OCI-LY1 (cell line): Measurements from ENCODE around the gene BLTP3A.
"Not testable (repeated sequence)": the region's sequence is repeated elsewhere in the genome, so short reads cannot be mapped to it uniquely, and the experiment has no call there.

Experiments used
- H2AFZ ChIP-seq: fragments of 200-600 bp; sonication (generic), shearing (Covaris generic); 2 replicates; pipeline ENCODE4 v1.6.0; 2014; ENCODE audit warnings: antibody characterized with exemption, mild to moderate bottlenecking, low read length
- H3F3A ChIP-seq: fragments of 200-600 bp; sonication (generic), shearing (Covaris generic); 2 replicates; pipeline ENCODE4 v1.6.0; 2014; ENCODE audit warnings: mild to moderate bottlenecking, antibody characterized with exemption, low read length, moderate library complexity; ENCODE audit not compliant: insufficient read depth
- H3K27ac ChIP-seq: fragments of 200-600 bp; sonication (generic); 2 replicates; pipeline ENCODE4 v1.5.1; 2014; ENCODE audit warnings: low read length, mixed run types, mild to moderate bottlenecking, low read depth; ENCODE audit not compliant: poor library complexity, severe bottlenecking
- H3K27me3 ChIP-seq: fragments of 200-600 bp; sonication (generic); 2 replicates; pipeline ENCODE4 v1.6.0; 2014; ENCODE audit warnings: antibody characterized with exemption, mild to moderate bottlenecking, low read length, moderate library complexity; ENCODE audit not compliant: insufficient read depth
- H3K36me3 ChIP-seq: fragments of 200-600 bp; sonication (generic); 2 replicates; pipeline ENCODE4 v1.6.1; 2014; ENCODE audit warnings: mild to moderate bottlenecking, antibody characterized with exemption, low read length, moderate library complexity, mixed read lengths; ENCODE audit not compliant: insufficient read depth
- H3K4me1 ChIP-seq: fragments of 200-600 bp; sonication (generic); 2 replicates; pipeline ENCODE4 v1.5.1; 2014; ENCODE audit warnings: mild to moderate bottlenecking, low read length, moderate library complexity; ENCODE audit not compliant: insufficient read depth, severe bottlenecking
- H3K4me2 ChIP-seq: fragments of 200-600 bp; sonication (generic), shearing (Covaris generic); 2 replicates; pipeline ENCODE4 v1.6.1; 2014; ENCODE audit warnings: low read length
- H3K4me3 ChIP-seq: fragments of 200-600 bp; sonication (generic); 2 replicates; pipeline ENCODE4 v1.5.1; 2014; ENCODE audit warnings: low read length, low read depth, mild to moderate bottlenecking, mixed read lengths; ENCODE audit not compliant: poor library complexity, severe bottlenecking
- H3K79me2 ChIP-seq: fragments of 200-600 bp; shearing (Covaris generic); 2 replicates; pipeline ENCODE4 v1.6.1; 2016; ENCODE audit warnings: mixed run types, low read length, mixed read lengths; ENCODE audit not compliant: insufficient read depth
- H3K9ac ChIP-seq: fragments of 200-600 bp; sonication (generic), shearing (Covaris generic); 2 replicates; pipeline ENCODE4 v1.6.1; 2014; ENCODE audit warnings: mild to moderate bottlenecking, low read length, mixed read lengths
- H3K9me2 ChIP-seq: fragments of 200-600 bp; sonication (generic), shearing (Covaris generic); 2 replicates; pipeline ENCODE4 v1.6.1; 2014; ENCODE audit warnings: low read depth, mild to moderate bottlenecking, low read length, mixed read lengths
- H3K9me3 ChIP-seq: fragments of 200-600 bp; shearing (Covaris generic); 2 replicates; pipeline ENCODE4 v1.6.1; 2014; ENCODE audit warnings: low read length, mixed read lengths
- H4K20me1 ChIP-seq: fragments of 200-600 bp; sonication (generic), shearing (Covaris generic); 2 replicates; pipeline ENCODE4 v1.6.0; 2016; ENCODE audit warnings: mild to moderate bottlenecking, low read length; ENCODE audit not compliant: insufficient read depth
- CTCF ChIP-seq: fragments of 200-600 bp; sonication (generic), shearing (Covaris generic); IDR thresholded peaks from 2 replicates; pipeline ENCODE4 v1.5.1; 2017; ENCODE audit warnings: mild to moderate bottlenecking, antibody characterized with exemption, low read length, moderate library complexity, mixed read lengths
- EZH2 ChIP-seq: fragments of 200-600 bp; sonication (generic), shearing (Covaris generic); IDR thresholded peaks from 2 replicates; pipeline ENCODE4 v1.8.0; 2017; ENCODE audit warnings: borderline replicate concordance, mixed run types, mild to moderate bottlenecking, antibody characterized with exemption, low read length, moderate library complexity, mixed read lengths

Gene BLTP3A

DNA sequence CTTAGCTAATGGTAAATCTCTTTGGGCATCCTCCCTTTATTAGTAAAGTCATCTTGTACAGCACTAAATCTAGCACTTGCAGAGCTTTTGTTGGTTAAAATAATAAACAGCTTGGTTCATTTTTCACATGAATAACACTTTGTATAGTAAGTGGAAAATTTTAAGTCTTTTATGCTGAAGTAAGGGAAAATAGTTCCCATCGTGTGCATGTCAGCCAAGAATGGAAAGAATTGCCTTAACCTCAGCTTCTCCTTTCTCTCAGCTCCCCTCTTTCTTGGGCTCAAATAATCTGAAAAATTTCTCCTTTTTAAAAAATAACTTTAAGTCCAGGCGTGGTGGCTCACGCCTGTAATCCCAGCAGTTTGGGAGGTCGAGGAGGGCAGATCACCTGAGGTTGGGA lies 18.0 kb upstream of the BLTP3A start:
- Histone ChIP-seq H3K36me3 (peaks cover 66% of the 10 kb centered on the region), H3K9me3 (no peaks in the 10 kb centered on the region), H3K4me2 (no peak overlapping the region), H3K27ac (no peak overlapping the region), H3K4me3 (no peak overlapping the region), H3K9me2 (no peaks in the 10 kb centered on the region), H3K9ac (no peak overlapping the region), H3K27me3 (no peaks in the 10 kb centered on the region), H2AFZ (no peak overlapping the region), H3K79me2 (no peaks in the 10 kb centered on the region), H3F3A (no peaks in the 10 kb centered on the region; the same call in 1 of the 2 replicates), H3K4me1 (no peaks in the 10 kb centered on the region), H4K20me1 (no peaks in the 10 kb centered on the region)
- TF ChIP-seq CTCF (no peak), EZH2 (no peak)

DNA sequence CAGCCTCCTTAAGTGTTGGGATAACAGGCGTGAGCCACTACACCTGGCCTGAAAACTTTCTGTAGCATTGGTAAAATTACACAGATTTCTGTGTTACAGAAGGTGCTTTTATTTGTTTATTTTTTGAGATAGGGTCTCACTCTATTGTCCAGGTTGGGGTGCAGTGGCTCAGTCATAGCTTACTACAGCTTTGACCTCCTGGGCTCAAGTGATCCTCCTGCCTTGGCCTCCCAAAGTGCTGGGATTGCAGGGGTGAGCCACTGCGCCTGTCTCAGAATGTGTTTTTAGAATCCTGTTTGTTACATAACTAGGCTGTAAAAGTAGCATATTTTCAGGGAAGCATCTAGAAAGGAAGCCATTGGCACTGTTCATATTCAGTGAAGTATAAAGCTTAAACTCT lies 16.9 kb upstream of the BLTP3A start:
- H3K4me1 ChIP-seq: no peaks in the 10 kb centered on the region
- TF ChIP-seq CTCF: no peak
- TF ChIP-seq EZH2: no peak
- no peak overlapping the region for H3K27ac ChIP-seq
- H3K9me2 ChIP-seq: no peaks in the 10 kb centered on the region
- no peaks in the 10 kb centered on the region for H3K79me2 ChIP-seq
- H3K36me3 ChIP-seq: peaks cover 55% of the 10 kb centered on the region
- no peaks in the 10 kb centered on the region for H3K9me3 ChIP-seq
- no peak overlapping the region for H3K4me3 ChIP-seq
- H3K27me3 ChIP-seq: no peaks in the 10 kb centered on the region
- H4K20me1 ChIP-seq: no peaks in the 10 kb centered on the region
- H3F3A ChIP-seq: no peaks in the 10 kb centered on the region; the same call in 1 of the 2 replicates
- H3K4me2 ChIP-seq: no peak overlapping the region
- no peak overlapping the region for H3K9ac ChIP-seq
- no peak overlapping the region for H2AFZ ChIP-seq

DNA sequence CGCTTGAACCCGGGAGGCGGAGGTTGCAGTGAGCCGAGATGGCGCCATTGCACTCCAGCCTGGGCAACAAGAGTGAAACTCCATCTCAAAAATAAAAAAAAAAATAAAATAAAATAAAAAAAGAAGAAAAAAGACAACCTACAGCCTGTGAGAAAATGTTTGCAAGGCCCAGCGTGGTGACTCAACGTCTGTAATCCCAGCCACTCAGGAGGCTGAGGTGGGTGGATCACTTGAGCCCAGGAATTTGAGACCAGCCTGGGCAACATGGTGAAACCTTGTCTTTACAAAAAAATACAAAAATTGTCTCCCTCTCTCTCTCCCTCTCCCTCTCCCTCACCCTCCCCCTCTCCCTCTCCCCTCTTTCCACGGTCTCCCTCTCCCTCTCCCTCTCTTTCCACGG lies 6.5 kb upstream of the BLTP3A start:
- not testable (repeated sequence) for H3K9me3 ChIP-seq, H3F3A ChIP-seq, H3K4me1 ChIP-seq, H3K36me3 ChIP-seq, H3K9ac ChIP-seq, H3K4me3 ChIP-seq, H3K27me3 ChIP-seq, H3K27ac ChIP-seq, H2AFZ ChIP-seq, H3K4me2 ChIP-seq, H4K20me1 ChIP-seq, H3K79me2 ChIP-seq, H3K9me2 ChIP-seq

DNA sequence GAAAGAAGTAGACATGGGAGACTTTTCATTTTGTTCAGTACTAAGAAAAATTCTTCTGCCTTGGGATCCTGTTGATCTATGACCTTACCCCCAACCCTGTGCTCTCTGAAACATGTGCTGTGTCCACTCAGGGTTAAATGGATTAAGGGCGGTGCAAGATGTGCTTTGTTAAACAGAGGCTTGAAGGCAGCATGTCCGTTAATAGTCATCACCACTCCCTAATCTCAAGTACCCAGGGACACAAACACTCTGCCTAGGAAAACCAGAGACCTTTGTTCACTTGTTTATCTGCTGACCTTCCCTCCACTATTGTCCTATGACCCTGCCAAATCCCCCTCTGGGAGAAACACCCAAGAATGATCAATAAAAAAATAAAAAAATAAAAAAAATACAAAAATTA lies 4.7 kb upstream of the BLTP3A start:
- not testable (repeated sequence) for H3K4me2 ChIP-seq, H3K4me3 ChIP-seq, H2AFZ ChIP-seq, H3K9me3 ChIP-seq, H3K4me1 ChIP-seq, H3K9ac ChIP-seq, H3K27ac ChIP-seq, H3K79me2 ChIP-seq, H3F3A ChIP-seq, H3K9me2 ChIP-seq, H3K27me3 ChIP-seq, H3K36me3 ChIP-seq, H4K20me1 ChIP-seq
